Sigmoid colon (tissue), 4 donors: Measurements from ENCODE around the gene CMSS1.

Source experiments
- EP300 ChIP-seq, 4 donors: sonication (generic); formaldehyde crosslinking; IDR thresholded peaks; one replicate each; pipeline ENCODE4 v1.6.1; 2017; ENCODE audit warnings: antibody characterized with exemption in 4 of 4
- POLR2A ChIP-seq, 2 donors: fragments of 450-650 bp; IDR thresholded peaks; one replicate each; pipeline ENCODE4 v1.6.1; 2016; ENCODE audit warnings: antibody characterized with exemption in 2 of 2, mild to moderate bottlenecking in 2 of 2, moderate library complexity in 2 of 2
- POLR2AphosphoS5 ChIP-seq, 4 donors: sonication (generic); formaldehyde crosslinking; IDR thresholded peaks; one replicate each; pipeline ENCODE4 v1.6.1; 2017; ENCODE audit warnings: antibody characterized with exemption in 4 of 4
- TF ChIP-seq, protein P1 (sequence below), 4 experiments: fragments of 450-650 bp in 3 of 4; fragments of 200-600 bp in 1 of 4; IDR thresholded peaks; one replicate each; pipeline ENCODE4 v1.5.1; 2016 to 2019; ENCODE audit warnings: antibody characterized with exemption in 4 of 4, mild to moderate bottlenecking in 3 of 4, moderate library complexity in 2 of 4

DNA sequence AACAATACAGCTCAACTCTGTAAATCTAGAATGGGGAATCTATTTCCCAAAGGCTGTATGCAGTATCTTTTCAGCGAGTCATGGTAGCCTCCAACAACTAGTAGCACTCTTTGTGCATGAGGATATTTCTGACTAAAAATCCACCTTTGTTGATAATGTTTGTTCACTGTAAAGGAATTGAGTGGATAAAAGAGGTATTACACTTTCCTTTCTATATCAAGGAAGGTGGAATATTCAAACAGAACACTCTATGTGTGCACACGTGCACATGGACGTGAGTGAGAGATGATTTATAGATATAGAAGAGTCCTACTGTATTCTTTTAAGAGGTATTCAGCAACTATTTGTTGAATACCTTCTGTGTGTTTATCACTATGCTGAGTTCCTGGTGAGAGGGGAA lies 68.2 kb downstream of the CMSS1 start:
- TF ChIP-seq, protein P1, sequence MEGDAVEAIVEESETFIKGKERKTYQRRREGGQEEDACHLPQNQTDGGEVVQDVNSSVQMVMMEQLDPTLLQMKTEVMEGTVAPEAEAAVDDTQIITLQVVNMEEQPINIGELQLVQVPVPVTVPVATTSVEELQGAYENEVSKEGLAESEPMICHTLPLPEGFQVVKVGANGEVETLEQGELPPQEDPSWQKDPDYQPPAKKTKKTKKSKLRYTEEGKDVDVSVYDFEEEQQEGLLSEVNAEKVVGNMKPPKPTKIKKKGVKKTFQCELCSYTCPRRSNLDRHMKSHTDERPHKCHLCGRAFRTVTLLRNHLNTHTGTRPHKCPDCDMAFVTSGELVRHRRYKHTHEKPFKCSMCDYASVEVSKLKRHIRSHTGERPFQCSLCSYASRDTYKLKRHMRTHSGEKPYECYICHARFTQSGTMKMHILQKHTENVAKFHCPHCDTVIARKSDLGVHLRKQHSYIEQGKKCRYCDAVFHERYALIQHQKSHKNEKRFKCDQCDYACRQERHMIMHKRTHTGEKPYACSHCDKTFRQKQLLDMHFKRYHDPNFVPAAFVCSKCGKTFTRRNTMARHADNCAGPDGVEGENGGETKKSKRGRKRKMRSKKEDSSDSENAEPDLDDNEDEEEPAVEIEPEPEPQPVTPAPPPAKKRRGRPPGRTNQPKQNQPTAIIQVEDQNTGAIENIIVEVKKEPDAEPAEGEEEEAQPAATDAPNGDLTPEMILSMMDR (IDR thresholded peaks at IDR 0.05): no peak
- TF ChIP-seq POLR2A (IDR thresholded peaks at IDR 0.05) (no peak), POLR2AphosphoS5 (IDR thresholded peaks at IDR 0.05) (no peak), EP300 (IDR thresholded peaks at IDR 0.05) (no peak)
